Stimulated activated CD4-positive, alpha-beta T cell treated with anti-CD3 and anti-CD28 coated beads, Interleukin-1b, Interleukin-23, amount 100 ng/mL, for 4 hours (primary cell): Measurements from ENCODE around the gene TTLL9.
"Not testable (repeated sequence)": the region's sequence is repeated elsewhere in the genome, so short reads cannot be mapped to it uniquely, and the experiment has no call there.

ENCODE experiments used
- DNase-seq, 2 donors: peaks; one replicate each; pipeline ENCODE4 v3.0.0-alpha.2; 2020; ENCODE audit warnings: low read depth in 2 of 2

Gene TTLL9

DNA sequence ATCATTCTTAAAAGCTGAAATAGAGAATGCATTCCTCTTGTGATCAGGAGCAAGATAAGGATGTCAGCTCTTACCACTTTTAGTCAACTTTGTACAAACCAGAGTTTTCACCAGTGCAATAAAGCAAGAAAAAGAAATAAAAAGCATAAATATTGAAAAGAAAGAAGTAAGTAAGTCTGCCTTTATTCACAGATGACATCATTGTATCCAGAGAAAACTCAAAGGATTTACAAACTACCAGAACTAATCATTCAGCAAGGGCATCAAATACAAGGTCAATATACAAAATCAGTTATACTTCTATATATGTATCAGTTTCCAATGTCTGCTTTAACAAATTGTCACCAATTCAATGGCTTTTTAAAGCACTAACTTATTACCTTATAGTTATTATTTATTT, 13.4 kb downstream of the TTLL9 start:
- DNase-seq = no peak

DNA sequence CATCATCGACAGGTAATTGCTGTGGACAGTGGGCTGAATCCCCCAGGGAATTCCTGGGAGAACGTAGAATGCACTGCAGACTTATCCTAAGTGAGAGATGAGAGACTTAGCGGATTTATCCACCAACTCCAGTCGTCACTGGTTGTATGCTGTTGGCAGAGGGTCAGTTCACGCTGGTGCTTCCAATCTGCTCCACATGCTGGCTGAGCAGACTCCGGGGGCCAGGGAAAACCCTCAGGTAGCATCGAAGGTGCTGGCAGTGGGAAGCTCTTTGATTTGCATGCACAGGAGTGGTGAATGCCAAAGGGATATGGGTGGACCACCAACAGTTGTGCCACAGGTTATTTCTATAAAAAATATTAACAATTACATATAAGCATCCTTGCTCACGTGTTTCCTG, 20.2 kb downstream of the TTLL9 start:
- DNase-seq = no peak

GRCh38 chr20:31894980-31895675, 24.7 kb downstream of the TTLL9 start:
- no peak for DNase-seq

GRCh38 chr20:31896049-31896448, 25.6 kb downstream of the TTLL9 start:
- no peak for DNase-seq

DNA sequence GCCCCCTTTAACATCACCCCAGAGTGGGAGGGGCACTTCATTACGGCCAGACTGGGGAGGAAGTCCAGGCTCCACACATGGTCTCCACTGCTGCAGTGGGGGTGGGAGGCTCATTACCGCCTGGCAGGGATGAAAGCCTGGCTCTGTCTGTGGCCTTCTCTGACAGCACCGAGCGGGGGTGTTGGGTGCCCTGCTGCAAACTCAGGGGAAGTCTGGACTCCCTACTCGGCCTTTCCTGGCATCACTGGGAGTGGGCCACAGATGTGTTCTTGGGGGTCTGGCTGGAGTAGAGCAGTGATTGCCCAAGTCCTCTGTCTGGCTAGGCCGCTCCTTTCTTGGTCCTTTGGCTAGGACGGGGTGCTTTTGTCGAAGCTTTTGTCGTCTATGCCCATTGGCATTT, 27.1 kb downstream of the TTLL9 start:
- no peak for DNase-seq

- DNase-seq = no peak
Observed at GRCh38 chr20:31901615-31902014, 31.2 kb downstream of the TTLL9 start.

- DNase-seq = no peak
Observed at GRCh38 chr20:31903627-31904386, 33.4 kb downstream of the TTLL9 start.

DNA sequence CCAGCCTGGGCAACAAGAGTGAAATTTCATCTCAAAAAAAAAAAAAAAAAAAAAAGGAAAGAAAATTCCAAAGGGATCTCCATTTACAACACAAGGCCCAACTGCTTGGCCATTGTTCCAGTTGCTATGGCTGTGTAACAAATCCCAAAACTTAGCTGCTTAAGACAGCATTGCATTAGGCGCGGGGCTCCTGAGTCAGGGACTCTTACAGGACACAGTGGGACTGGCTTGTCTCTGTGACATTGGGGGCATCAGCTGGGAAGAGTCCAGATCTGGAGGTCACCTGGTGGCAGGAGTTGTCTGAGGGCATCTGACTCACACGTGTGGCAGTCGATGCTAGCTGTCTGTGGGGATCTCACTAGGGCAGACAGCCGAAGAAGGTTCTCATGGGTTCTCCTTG, 35.6 kb downstream of the TTLL9 start:
- DNase-seq = no peak

- no peak for DNase-seq
Observed at GRCh38 chr20:31907046-31907445, 36.6 kb downstream of the TTLL9 start.

- no peak for DNase-seq
Observed at GRCh38 chr20:31908016-31908415, 37.6 kb downstream of the TTLL9 start.

DNA sequence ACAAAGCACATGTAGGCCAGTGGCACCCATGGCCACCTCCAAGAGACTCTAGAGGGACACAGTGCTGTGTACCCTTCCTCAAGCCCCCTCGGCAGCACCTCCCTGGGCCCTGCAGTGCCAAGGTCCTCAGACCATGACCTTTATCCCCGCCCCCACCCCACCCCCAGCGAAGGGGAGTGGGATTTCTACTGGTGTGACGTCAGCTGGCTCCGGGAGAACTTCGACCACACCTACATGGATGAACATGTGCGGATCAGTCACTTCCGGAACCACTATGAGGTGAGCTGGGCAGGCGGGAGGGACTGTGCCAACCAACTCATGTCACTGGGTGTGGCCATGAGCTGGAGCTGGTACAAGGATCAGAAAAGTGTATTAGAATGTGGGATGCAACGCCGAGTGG, 38.0 kb downstream of the TTLL9 start:
- no peak for DNase-seq

DNA sequence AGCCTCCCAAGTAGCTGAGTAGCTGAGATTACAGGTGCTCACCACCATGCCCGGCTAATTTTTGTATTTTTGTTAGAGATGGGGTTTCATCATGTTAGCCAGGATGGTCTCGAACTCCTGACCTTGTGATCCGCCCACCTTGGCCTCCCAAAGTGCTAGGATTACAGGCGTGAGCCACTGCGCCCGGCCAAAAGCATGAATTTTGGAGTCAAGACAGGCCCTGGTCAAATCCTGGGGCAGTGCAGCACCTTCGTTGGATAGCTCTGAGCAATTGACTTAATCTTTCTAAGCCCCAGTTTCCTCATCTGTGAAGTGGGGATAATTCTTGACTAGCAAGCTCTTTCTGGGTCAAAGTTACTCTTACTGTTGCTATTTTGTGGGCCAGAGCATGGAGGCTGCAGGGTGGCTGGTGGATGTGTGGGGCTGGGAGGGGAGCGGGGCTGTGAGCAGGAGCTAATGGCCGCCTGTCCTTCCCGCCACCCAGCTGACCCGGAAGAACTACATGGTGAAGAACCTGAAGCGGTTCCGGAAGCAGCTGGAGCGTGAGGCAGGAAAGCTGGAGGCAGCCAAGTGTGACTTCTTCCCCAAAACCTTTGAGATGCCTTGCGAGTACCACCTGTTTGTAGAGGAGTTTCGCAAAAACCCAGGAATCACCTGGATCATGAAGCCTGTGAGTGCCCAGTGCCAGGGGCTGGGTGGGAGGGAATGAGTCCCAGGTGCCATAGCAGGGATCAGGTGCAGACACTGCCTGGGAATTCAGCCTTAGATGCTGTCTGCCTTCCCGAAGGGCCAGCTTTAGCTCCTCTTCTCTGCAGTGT, 39.0 kb downstream of the TTLL9 start:
- DNase-seq = no peak

- no peak for DNase-seq
Observed at GRCh38 chr20:31910071-31910803, 39.8 kb downstream of the TTLL9 start.

DNA sequence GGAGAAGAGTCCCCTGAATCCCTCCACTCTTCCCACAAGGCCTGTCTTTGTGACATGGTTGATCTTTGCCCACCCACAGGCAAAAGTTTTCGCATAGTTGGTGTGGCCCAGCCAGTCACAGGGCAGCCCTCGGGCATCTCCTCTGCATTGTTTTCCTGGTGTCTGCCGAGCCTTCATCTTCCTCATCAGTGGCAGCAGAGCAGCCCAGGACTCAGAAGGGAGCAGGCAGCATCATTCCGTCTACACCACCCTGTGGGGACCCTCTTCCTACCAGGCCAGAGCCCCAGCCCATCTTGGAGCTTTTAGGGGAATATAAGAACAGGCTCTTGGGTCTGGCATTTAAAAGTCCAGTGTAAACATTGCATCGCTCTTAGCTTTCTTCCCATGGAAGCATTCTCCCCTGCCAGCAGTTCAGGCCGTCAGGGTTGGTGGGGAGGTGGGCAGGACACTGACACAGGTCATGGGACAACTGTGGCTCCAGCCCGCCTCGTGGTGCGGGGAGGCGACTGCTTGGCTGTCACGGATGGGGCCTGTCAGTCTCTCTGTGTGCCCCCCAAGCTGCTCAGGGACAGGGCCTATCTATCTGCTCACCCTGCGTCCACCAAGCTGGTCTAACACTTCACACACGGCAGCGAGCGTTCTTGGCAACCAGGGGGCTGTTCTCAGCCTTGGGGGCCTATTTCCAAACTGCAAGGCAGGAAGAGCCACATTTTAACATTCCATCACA, 43.2 kb downstream of the TTLL9 start:
- no peak for DNase-seq

DNA sequence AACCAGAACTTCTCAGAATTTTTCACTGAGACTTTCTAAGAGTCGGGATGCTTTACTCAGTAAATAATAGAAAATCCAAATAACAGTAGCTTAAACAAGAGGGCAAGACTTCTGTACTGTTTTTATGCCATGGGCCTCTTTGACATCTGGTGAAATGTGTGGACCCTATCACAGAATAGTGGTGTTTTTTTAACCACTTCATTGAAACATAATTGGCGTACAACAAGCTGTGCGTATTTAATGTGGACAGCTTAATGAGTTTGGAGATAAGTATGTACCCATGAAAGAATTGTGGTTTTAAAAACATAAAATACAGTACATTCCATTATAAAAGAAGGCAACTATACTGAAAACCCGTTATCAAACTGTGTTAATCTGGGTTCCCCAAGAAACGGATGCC, 43.7 kb downstream of the TTLL9 start:
- DNase-seq = no peak

GRCh38 chr20:31915491-31916280, 45.3 kb downstream of the TTLL9 start:
- DNase-seq = no peak

DNA sequence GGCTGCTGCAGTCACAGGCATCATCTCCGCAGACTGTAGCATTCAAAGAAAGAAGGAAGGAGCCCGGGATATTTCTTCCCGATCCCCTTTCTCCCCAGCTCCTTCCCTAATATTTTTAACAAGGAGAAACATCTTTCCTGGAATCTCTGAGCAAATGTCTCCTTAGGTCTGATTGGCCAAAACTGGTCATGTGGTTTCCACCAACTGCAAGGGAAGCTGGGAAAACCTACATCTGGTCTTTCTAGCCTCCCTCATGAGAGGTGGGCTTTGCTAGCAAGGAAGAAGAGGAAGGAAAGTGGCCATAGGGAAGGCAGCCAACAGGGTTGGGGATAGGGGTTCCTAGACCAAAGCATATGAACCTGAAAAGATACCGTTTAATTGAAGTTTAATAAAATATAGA, 46.3 kb downstream of the TTLL9 start:
- no peak for DNase-seq

DNA sequence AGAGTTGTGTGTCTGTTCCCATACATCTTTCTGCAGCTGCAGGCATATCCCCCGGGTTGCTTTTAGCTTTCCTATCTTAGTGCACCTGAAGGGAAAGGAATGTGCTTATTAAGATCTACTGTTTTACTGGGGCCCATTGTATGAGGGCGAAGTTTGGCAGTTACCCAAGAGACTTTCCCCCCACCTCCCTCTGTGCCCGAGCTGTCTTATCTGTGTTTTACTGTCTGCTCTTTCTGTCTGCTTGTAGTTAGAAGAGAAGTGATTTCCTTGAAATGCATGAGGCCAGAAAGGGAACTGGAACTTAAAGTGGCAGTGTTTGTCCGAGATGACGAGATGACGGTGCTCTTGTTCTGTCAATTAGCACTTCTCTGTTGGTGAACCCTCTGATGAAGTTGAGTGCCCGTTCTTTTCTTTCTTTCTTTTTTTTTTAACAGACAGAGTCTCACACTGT, 47.6 kb downstream of the TTLL9 start:
- not testable (repeated sequence) for DNase-seq

GRCh38 chr20:31918466-31919105, 48.2 kb downstream of the TTLL9 start:
- DNase-seq = no peak
